G401.6 (cell line): Measurements from ENCODE around the gene MRPL43.

Experiments used
- FAIRE-seq: peaks from 2 replicates; lab custom pipeline; 2012; peaks lifted over from hg19 to GRCh38; lab: Jason Lieb, UNC

The MRPL43 gene

DNA sequence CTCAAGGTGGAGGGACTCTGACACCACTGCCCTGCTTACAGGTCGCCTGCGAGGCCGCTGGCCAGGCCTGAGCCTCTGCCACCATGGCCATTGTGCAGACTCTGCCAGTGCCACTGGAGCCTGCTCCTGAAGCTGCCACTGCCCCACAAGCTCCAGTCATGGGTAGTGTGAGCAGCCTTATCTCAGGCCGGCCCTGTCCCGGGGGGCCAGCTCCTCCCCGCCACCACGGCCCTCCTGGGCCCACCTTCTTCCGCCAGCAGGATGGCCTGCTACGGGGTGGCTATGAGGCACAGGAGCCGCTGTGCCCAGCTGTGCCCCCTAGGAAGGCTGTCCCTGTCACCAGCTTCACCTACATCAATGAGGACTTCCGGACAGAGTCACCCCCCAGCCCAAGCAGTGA, 15.2 kb upstream of the MRPL43 start:
- no peak for FAIRE-seq

DNA sequence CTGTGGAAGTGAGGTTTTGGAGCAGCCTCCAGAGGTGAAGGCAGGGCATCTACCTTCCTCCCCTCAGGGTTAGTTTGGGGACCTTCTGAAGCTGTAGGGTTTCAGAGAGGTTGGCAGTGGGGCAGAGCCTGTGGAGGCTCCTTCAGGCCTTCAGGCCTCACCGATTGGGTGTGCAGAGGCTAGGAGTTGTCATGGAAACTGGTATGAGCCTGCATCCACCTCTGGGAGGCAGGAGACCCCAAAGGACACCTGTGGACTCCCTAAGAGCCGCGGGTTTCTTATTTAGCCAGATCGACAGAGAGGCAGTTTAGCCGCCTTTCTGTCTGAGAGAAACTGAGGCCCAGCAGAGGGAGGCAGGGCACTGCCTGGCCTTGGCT, 14.3 kb upstream of the MRPL43 start:
- no peak for FAIRE-seq

DNA sequence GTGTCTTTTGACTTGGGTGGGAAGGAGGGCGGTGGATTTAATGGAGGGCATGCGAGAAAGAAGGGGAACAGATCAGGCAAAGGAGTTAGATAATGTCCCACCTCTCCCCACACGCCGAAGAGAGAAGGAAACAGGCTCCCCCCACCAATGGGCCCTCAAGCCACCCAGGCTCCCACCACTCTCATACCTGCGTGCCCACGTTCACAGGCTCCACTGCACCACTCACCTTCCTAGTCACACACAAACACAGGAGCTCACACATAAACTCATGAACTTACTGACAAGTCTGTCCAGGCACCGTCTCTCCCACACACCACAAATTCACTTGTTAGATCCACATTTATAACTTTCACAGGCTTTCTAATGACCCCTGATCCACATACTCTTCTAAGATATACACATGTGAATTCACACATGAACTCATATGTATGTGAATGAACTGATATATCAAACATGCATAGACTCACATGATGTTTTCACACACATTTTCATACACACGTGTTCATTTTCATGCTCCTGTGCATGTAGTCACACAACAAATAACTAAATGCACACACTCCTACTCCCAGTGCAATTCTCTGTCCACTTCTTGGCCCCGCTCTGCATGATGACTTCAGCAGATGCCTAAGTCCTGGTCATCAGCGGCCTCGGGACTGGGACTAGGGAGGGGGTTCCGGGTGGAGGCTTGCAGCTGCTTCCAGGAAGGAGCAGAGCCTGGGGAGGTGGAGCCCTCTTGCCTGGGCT, 13.8 kb upstream of the MRPL43 start:
- FAIRE-seq: no peak

DNA sequence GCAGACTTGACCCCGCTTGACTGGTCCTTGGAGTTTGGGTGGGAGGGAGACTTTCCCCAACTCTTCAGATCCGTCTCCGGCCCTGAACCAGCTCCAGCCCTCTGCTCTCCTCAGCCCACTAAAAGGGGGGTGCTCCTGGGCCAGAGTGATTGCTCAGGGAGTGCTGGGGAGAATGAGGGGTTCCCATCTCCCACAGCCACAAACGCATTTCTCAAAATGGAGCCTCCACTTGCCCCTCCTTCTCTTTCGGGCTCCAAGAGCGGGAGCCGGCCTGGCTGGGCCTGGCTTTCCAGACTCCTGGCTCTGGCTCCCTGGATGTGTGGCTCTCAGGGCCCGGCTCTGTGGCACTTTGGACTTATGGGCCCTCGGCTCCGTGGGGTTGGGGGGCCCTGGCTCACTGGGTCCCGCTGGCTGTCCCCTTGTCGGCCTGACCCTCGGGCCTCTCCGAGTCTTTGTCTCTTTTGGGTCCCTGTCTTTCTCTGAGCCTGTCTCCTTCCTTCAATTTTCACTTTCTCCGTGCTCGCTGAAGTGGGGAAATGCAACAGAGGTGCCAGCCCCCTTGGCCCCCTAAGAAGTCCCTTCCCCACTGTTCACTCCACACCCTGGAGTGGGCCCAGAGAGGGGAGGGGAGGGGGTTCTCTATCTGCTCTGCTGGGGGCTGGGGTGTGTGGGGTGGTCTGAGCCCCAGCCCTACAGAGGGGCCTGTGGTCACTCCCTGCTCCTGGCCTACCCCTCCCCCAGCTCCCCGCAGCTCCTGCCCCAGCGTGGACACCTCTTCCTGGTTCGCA, 13.0 kb upstream of the MRPL43 start:
- FAIRE-seq: no peak

DNA sequence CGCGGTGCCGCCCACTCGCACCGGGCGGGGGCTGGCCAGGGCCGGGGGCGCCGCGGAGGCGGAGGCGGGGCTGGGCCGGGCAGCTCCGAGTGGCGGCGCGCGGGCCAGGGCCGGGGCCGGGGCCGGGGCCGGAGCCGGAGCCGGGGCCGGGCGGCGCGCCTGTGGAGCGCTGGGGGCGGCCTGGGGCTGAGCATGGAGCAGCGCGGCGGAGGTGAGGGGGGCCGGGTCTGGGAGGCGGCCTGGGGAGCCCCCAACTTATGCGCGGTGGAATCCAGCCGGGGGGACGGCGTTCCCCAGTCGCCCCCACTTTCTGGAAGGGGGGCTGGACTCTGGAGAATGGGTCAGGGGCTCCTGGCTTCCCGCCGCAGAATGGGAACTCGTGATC, 12.4 kb upstream of the MRPL43 start, which contains the start of gene LZTS2:
TSS of gene LZTS2 (plus strand) at position 67 of the 385 bp plus-strand sequence. CDS start 2,731 bp downstream, outside the sequence.
- FAIRE-seq: no peak

DNA sequence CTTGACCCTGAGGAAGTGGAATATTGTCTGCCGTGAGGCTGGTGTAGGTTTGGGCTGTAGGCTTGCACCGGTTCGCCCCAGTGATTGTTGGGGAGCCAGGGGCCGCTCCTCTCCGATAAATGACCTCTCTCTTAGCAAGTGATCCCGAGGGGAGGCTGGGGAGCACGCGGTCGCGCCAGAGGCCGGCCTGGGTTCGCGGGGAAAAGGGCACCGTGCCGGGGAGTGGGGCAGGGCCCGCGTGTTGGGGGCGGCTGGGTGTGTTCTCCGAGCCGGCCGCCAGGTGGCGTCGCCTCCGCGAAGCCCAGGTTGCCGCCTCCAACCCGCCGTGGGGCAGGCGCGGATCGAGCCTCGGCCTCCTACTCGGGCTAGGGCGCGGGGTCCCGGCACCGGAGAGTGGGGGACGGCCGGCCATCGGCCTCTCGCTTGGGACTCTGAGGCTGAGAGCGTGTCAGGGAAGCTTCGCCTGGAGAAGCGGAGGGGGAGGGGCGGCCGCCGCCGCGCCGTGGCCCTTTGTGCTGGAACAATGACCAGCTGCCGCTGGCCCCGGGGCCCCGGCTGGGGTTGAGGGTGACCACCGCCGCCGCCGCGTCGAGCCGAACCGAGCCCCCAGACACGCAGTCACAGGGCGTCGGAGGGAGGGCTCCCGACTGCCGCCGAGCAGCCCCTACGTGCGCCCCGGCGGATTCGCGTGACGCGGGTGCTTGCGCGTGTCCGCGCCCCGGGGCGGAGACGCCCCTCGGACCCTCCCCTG, 11.9 kb upstream of the MRPL43 start:
- FAIRE-seq: no peak

DNA sequence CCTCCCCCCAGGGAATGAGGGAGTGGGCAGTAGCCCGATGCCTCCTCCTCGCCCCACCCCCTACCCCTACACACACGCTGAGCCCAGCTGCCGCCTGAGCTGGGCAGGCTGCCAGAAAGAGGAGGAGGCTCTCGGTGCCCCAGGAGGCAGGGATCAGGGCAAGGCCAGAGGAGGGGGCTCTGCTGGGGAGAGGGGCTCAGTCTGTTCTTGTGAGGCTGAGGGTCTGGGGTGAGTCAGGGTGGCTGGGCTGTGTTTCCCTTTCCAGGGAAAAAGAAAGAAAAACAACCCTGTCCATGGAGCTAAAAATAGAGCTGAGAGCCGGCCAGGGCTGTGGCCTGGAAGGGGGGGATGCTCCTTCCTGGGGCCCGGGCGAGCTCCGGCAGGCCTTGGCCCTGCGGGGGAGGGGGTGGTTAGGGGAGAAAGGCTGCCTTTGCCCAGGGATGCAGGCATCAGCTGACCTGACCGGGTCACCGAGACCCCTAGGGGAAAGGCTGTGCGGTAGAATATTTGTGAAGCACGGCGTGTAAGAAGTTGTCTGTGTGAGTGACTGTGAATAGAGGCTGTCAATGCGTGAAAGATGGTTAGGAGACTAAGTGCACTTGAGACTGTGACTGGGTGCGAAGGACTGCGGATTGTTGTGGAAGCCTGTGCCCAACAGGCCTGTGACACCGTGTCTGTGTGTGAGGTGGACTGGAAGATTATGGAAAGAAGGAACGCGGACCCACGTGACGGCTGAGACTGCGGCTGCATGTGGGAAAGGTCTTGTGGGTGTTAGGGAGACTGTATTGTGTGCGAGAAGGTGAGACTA, 11.1 kb upstream of the MRPL43 start:
- no peak for FAIRE-seq

DNA sequence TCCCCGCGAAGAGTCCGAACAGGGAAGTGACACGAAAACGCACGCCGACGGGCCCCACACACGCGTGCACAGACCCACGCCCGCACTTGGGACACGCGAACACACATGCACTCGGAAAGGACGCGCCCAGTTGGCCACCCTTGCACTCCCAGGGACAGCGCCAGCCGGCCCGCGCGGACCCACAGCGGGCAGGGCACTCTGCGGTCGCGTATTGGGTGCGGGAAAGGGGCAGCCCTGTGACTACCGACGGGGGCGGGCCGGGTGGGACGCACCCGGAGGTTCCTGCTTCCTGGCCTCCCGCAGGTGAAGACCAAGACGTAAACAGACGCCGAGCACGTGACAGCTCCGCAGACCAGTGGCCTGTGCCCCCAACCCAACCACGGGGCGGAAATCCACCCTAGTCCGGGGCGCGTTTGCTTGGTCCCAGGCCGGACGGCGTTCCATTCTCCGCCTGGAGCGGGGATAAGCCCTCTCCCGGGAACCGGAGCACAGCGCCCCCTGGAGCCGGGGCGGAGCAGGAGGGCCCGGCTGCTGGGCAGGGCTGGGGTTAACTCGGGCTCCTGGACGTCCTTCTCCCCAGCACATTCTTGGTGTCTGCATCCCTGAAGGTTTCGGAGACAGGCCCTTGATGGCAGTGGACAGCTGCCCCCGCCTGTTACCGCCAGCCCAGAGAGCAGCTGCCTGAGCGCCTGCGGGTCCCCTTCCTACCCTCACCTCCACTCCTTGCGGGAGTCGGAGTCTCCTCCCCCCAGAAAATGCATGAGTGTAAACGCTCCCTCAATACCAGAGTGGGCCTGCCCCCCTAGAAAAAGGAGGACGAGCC, 10.3 kb upstream of the MRPL43 start:
- peak; percentile 46 for FAIRE-seq

DNA sequence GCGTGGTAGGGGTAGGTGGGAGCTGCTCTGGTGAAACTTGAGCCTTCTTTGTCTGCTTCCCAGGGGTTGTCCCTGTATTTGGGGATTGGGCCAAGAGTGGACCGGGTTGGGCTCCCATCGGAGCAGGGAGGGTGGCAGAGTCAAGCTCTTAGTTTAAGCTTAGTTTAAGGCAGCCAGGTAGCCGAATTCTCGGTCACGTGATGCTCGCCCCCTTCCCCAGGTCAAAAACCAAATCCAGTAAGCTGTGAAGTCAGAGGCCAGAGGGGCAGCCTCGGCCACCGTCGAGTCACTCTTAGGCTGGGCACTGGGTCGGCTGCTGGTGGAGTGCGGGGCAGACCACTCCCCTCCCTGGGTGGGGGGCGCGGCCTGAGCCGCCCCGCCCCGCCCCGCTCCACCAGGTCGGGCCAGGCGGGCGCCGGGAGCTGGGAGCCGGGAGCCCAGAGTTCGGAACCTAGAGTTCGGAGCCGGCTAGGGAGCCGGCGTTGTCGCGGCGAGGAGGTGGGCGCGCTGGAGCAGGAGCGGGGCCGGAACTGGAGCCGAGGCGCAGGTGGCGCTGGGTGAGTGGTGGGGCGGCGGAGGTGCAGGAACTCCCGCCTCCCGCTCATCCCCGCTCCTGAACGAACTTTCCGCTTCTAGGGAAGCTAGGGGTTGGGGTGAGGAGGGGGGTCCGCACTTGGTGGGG, 9.5 kb upstream of the MRPL43 start:
- no peak for FAIRE-seq

DNA sequence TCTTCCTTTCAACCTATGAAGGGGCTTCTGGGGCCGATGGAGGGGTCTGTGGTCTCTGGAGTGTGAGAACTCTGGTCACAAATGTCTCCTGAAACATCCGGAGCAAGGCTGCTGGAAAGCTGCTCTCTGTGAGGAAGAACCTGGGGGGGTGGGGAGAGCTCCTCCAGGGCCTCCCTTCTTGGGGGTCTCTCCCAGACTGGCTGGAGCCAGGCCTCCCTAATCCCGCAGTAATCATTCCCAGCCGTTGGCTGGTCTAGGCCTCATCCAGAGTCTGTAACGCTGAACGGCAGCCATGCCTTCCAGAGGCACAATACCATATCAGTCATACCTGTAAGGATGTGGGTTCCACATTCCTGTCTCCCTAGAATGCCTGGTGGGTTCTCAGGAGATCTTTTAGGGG, 7.9 kb upstream of the MRPL43 start:
- no peak for FAIRE-seq

DNA sequence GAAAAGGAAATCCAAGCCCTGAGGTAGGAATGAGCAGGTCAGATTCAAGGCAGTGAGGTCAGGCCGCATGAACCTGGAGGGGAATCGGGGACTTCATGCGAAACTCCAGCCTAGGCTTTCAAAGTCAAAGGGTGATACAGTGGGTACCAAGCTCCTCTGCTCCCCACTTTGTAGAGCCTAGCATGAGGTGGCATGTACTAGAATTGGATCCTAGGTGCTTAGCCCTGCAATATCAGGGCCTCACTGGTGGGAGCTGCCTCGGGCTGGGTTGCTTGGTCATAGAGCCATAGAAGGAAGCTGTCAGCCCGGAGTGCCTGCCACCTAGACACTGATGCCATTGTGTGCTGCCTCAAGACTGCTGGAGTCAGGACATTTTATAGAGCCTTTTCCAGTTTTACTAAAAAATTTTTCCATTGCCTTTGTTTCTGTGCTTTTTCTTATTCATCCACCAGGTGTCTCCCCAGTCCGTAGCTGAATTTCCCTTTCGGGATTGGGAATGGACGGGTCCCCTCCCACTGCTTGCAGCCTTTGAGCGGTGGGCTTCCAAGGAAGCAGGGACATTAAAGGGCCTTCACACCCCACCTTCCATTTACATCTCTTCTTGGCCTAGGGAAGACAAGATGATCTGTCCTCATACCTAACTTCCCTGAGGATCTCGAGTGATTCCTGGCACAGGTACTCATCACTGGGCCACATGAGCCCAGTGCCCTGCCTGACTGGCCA, 6.8 kb upstream of the MRPL43 start:
- peak; percentile 90 for FAIRE-seq

DNA sequence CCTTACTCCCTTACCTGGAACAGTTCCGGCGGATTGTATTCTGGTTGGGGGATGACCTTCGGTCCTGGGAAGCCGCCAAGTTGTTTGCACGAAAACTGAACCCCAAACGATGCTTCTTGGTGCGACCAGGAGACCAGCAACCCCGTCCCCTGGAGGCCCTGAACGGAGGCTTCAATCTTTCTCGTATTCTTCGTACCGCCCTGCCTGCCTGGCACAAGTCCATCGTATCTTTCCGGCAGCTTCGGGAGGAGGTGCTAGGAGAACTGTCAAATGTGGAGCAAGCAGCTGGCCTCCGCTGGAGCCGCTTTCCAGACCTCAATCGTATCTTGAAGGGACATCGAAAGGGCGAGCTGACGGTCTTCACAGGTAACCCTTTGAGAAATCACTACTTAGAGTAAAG, 1.8 kb upstream of the MRPL43 start:
- FAIRE-seq: no peak

DNA sequence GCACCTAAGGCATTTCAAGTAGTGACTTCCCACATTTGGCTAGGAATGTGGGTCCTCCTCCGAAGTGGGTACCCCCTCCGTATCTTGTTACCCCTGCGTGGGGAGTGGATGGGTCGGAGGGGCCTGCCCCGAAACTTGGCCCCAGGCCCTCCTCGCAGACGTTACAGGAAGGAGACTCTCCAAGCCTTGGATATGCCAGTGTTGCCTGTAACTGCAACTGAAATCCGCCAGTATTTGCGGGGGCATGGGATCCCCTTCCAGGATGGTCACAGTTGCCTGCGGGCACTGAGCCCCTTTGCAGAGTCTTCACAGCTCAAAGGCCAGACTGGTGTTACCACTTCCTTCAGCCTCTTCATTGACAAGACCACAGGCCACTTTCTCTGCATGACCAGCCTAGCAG, 869 bp upstream of the MRPL43 start:
- no peak for FAIRE-seq

DNA sequence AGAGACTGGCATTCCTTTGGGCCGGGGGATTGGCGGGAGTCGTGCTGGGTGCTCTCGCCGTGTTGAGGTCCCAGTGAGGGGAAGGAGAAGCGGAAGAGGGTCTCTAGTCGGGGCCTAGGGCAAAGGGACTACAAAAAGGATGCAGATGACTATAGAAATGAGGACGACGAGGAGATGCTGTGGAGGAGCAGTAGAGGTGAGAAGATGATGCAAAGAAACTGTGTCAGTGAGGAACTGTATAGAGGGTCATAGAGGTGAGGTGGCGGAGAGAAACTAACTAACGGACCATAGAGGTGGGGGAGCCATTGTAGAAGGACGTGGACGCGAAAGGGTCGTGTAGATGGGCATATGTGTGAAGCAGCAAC, 370 bp upstream of the MRPL43 start:
- no peak for FAIRE-seq

DNA sequence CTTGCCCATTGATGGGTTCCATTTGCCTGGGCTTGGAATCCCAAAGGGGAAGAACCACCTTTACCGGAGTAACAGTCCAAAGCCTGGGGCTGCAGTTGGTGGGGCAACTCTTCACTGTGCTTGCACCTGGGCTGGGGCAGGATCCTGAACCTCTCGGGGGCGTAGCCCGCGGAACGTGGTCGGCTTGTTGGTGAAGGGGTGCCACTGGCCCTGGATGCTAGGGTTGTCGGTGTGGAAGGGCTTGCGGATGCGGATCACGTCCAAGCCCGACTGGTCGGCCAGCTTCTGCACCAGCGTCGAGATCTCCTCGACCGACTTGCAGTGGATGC, 710 bp downstream of the MRPL43 start:
- FAIRE-seq: no peak

DNA sequence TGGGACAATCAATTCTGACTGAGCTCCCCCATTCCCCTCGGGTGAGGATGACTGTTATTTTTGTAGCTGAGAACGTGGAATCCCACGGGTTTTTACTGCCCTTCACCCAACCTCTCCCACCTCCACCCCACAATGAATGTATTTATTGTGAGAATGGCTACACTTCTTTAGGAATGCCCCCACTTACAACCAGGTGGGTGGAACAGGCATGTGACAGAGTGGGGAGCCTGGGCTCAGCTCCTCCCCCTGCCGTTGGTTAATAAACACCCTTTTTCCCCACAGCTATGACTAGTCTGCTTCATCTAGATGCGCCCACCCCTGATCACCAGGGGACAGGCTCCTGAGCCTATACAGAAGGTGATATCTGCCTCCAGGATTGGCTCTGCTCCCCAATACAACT, 2.0 kb downstream of the MRPL43 start:
- no peak for FAIRE-seq

DNA sequence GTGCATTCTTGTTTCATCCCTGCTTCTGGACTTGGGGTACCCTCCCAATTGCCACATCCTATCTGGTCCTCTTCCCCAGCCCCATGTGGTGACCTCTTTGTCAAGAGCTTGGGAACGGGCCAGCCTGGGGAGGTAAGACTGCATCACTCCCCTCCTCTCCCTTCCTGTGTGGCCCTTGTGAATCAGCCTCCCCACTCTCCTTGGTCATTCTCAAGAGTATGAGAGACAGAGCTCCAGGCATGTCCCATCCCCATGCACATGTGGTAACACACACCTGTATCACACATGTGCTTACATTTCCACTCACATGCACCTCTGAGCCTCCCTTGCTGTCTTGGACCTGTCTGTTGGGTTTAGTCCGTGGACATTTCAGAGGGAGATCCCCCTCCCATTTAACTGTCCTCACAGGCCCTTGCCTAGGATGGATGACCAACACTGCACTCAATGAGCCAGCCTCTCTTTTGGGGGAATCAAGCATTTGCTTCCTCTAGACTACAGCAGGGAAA, 2.6 kb downstream of the MRPL43 start:
- FAIRE-seq: no peak

DNA sequence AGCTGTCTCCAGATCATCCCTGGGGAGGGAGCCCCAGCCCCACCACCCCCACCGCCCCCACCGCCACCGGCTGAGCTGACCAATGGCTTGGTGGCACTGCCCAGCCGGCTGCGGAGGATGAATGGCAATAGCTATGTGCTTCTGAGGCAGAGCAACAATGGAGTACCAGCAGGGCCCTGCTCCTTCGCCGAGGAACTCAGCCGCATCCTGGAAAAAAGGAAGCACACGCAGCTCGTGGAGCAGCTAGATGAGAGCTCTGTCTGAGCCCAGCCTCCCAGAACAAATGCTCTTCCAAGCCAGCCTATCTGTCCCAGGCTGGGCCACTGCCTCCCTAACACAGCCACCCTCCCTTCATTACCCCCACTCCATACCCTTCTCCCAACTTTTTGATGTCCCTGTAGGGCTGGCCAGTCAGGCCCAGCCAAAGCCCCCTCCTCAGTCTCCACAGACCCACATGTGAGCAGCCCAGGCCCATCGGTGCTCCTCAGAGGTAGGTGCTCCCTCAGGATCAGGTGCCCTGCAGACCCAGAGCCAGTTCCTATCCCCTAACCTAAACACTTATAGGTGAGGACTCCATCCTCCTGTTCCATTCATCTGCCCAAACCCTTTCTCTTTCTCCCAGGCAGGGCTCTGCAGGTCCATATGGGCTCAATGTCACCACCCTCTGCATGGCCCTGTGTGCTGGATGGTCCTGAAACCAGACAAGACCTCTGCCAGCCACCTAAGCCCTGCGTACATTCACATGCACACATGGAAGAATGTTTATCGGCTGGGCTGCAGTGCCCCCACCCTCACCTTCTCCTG, 3.2 kb downstream of the MRPL43 start:
- FAIRE-seq: no peak
